Measurements from ENCODE around the gene EML4.

DNA sequence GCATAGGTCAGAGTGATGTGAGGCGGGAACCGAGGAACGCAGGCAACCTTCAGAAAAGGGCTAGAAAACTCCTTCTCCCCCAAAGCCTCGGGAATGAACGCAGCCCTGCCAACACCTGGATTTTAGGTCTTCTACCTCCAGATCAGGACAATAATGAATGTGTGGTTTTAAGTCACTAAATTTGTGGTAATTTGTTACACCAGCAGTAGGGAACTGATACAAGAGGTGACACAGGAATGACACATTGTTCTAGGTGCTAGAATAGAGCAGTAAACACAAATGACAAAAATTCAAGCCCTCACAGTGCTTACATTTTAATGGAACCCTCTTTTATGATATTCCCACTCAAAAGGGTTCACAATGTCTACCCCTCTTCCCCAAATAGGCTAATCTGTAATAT is 39.2 kb upstream of the EML4 start:
- TF ChIP-seq, protein P1, sequence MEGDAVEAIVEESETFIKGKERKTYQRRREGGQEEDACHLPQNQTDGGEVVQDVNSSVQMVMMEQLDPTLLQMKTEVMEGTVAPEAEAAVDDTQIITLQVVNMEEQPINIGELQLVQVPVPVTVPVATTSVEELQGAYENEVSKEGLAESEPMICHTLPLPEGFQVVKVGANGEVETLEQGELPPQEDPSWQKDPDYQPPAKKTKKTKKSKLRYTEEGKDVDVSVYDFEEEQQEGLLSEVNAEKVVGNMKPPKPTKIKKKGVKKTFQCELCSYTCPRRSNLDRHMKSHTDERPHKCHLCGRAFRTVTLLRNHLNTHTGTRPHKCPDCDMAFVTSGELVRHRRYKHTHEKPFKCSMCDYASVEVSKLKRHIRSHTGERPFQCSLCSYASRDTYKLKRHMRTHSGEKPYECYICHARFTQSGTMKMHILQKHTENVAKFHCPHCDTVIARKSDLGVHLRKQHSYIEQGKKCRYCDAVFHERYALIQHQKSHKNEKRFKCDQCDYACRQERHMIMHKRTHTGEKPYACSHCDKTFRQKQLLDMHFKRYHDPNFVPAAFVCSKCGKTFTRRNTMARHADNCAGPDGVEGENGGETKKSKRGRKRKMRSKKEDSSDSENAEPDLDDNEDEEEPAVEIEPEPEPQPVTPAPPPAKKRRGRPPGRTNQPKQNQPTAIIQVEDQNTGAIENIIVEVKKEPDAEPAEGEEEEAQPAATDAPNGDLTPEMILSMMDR (conservative IDR thresholded peaks at IDR 0.05; ENCODE audit: low read length): no peak
- TF ChIP-seq EZH2phosphoT487 (IDR thresholded peaks at IDR 0.05; ENCODE audit: borderline replicate concordance): no peak
